UCSD-AML1 (cell line): ENCODE results near the gene ADRB2.

Source experiments
- DNase-seq: peaks from one replicate; lab custom pipeline; 2025; ENCODE audit not compliant: unreplicated experiment; lab: John Stamatoyannopoulos, UW

ADRB2 gene

GRCh38 chr5:148805326-148806290, 20.8 kb upstream of the ADRB2 start:
- DNase-seq: peak; percentile 62

- DNase-seq: no peak
These were observed 19.9 kb upstream of the ADRB2 start for GRCh38 chr5:148806520-148806931.

DNA sequence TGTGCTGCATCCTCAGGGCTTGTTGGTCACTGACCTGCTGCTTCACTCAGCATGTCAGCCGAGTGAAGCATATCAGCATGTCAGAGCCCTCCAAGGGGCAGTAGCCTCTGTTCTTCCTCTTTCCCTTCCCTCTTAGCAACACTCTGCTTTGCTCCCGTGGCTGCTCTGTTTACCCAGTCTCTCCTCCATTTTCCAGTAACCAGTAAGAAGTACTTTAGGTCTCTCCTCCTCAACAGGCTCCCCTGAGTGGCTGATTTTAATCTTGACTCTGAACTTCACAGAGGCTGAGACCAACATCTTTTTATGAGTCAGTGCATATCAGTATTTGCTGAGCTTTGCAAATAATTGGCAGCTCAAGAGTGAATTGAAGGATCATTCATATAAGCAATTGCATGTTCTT, 18.6 kb upstream of the ADRB2 start:
- peak; percentile 40 for DNase-seq

DNA sequence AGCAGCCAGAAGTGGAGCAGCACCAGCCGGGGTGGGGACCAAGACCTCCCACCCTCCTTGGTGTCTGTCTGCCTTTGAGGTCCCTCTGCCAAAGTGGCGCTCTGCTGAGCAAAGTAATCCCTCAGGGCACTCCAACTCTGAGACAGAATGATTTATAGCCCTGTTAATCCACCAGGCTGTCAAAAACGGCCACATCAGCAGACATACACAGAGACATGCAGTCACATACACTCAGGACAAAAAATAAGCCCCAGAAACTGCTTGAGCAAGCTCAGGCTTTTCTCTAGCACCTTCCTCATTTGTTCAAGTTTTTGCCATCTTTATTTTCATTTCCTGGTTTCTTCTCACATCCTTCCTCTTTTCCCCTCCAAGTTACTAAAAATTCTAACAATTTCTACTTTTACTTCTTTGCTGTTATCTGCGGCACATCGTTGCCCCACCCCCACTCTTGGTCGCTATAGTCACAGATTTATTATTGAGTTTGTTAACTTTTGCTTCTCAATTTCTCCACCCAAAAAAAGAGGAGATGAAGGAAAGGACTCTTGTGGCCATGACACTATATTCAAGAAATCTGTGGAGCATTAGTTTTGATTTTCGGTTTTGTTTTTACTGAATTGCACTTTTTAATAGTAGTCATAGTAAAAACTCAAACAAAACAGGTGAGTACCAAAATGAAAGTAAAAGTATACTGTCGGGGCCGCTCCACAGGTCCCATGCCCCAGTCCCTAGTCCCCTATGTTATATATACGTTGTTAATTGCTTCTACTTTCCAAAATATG, 17.4 kb upstream of the ADRB2 start:
- DNase-seq: peak; percentile 36

DNA sequence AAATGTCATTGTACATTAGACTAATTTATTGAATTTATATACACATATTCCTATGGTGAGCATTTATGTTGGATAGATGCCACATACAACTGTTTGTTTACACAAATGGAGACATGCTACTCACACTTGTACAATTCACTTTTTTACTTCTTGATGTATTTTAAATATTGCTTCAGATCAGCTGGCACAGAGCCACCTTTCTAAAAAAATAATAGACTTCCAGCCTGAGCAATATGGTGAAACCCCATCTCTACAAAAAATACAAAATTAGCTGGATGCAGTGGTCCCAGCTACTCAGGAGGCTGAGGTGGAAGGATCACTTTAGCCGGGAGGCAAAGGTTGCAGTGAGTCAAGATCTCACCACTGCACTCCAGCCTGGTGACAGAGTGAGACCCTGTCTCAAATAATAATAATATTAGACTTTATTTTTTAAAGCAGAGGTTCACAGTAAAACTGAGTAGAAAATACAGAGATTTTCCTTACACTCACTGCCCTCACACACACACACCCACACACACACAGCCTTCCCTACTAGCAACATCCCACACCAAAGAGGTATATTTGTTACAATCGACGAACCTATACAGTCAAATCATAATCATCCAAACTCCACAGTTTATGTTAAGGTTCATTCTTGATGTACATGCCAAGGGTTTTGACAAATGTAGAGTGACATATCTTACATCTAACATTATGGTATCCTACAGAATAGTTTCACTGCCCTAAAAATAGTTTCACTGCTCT, 16.5 kb upstream of the ADRB2 start:
- DNase-seq: no peak

DNA sequence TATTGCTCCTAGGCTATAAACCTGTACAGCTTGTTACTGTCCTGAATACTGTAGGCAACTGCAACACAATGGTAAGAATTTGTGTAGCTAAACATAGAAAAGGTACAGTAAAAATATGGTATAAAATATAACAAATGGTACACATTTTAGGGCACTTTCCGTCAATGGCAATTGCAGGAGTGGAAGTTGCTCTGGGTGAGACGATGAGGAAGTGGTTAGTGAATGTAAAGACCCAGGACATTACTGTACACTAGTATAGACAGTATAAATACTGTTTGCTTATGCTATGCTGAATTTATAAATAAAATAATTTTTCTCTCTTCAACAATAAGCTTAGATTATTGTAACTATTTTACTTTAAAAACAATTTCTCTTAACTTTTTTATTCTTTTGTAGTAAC, 15.6 kb upstream of the ADRB2 start:
- DNase-seq: no peak

- DNase-seq: no peak
These were observed 14.7 kb upstream of the ADRB2 start for GRCh38 chr5:148811756-148812155.

GRCh38 chr5:148815086-148815485, 11.3 kb upstream of the ADRB2 start:
- no peak for DNase-seq

- no peak for DNase-seq
These were observed 10.8 kb upstream of the ADRB2 start for GRCh38 chr5:148815578-148815977.

DNA sequence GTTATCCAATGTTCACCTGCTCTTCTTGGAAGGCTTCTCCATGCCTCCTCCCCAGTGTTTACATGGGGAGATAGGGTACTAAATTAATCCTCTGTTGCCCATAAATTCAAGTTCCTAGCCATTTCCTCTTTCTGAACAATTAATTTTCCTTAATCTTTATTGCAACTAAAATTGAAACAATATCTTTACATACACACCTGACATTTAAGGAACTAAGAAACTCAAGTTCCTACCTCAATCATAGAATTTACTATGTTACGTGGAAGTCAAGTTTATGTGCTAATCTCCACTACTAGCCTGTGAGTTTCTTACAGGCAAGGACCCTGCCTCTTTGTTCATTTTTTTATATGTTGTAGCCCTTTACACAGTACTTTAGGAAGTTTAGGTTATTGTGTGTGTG, 10.1 kb upstream of the ADRB2 start:
- no peak for DNase-seq

- DNase-seq: no peak
These were observed 9.6 kb upstream of the ADRB2 start for GRCh38 chr5:148816782-148817181.

DNA sequence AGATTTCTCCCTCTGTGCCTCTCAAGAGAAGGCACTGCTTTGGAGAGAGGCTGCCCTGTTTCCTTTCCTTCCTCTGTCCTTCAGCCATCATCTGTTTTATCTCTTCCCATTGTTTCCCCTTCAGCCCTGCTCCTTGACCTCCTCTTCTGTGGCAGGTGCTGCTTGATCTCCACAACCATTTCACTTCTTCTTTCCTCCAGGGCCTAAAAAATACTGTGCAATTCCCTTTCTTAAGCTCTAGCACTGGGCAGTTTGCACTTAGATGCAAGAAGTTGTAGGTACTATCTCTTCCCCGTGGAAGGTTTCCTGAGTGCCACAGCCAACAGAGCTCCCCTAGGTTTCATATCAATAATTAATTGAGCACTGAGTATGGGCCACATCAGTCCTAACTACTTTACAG, 8.8 kb upstream of the ADRB2 start:
- no peak for DNase-seq

DNA sequence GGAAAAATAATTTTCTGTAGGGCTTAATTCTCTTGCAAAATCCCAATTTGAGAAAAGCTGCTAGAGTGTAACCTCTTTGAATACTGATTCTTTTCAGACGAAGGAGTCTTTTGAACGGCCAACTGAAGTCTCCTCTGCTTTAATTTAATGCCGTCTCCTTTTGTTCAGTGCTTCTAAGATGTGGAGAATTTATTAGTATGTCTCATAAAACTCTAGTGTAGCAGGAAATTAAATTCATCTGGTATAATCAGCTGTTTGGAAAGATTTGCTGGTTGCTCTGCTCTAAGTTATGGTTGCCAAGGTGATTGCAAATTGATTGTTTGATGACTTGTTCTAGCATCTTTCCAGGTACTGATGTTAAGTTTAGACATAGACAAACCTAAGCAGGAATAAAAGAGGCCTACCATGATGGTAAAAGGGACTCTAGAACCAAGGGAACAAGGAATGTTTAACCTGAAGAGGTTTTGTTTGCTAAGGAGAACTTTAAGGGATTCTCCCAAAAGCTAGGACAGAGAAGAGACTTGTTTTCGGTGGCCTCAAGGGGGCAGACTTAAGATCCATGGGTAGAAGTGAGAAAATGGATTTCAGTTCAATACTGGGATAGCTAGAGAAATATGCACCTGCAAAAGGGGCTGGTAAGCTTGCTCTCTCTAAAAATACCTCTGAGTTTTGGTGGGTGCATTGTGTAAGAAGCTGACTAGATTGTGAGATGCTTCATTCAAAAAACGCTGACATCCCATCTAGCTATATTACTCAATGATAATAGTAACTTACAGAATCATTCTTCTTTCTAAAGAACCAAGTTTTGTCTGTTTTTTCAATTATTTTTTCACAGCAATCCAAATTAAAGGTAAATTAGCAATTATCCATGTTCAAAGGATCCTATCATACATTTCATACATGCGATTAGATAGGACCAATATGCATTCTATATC, 5.7 kb upstream of the ADRB2 start:
- no peak for DNase-seq

- DNase-seq: no peak
These were observed 2.5 kb upstream of the ADRB2 start for GRCh38 chr5:148823871-148824270.

GRCh38 chr5:148825716-148826052, 727 bp upstream of the ADRB2 start:
- no peak for DNase-seq

DNA sequence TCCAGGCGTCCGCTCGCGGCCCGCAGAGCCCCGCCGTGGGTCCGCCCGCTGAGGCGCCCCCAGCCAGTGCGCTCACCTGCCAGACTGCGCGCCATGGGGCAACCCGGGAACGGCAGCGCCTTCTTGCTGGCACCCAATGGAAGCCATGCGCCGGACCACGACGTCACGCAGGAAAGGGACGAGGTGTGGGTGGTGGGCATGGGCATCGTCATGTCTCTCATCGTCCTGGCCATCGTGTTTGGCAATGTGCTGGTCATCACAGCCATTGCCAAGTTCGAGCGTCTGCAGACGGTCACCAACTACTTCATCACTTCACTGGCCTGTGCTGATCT, 294 bp downstream of the ADRB2 start:
- DNase-seq: no peak

DNA sequence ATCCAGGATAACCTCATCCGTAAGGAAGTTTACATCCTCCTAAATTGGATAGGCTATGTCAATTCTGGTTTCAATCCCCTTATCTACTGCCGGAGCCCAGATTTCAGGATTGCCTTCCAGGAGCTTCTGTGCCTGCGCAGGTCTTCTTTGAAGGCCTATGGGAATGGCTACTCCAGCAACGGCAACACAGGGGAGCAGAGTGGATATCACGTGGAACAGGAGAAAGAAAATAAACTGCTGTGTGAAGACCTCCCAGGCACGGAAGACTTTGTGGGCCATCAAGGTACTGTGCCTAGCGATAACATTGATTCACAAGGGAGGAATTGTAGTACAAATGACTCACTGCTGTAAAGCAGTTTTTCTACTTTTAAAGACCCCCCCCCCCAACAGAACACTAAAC, 1.3 kb downstream of the ADRB2 start:
- DNase-seq: no peak

- DNase-seq: no peak
These were observed 2.3 kb downstream of the ADRB2 start for GRCh38 chr5:148828511-148829247.

DNA sequence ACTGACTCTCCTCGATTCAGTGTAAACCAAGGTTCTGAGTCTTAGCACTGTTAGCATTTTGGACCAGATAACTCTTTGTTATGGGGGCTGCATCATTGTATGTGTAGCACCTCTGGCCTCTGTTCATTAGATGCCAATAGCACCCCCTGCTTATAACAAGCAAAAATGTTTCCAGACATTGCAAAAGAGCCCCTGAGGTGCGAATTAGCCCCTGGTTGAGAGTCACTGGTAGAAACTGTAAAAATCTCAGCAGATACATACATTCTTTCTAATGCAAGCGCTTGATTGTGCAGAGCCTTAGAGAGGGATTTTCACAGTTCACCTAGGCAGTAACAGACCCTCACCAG, 2.8 kb downstream of the ADRB2 start:
- no peak for DNase-seq

DNA sequence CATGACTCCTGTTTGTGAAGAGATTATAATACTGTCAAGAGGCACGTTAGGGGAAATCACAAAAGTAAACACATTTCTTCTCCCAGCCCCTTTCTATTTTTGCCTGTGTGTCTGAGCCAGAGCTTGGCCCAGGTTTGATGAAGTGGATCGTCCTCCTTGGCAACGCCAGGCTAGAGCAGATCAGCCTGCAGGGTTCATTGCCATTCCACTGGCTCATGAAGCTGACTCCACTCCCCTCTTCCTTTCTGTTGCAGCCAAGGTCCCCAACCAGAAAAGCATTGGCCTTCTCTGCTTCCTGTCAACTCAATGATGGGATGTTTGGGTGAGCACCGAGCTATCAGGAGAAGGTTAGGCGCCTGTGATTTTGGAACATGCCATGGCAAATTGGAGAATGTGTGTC, 3.3 kb downstream of the ADRB2 start:
- no peak for DNase-seq
